Lung microvascular endothelial cell (primary cell): ENCODE data around the gene ABCA6. TPM values are rescaled to one million over a fixed set of nuclear protein-coding genes. Genes with fewer than 3 reads are reported as not detected.

ENCODE experiments used
- DNase-seq, 2 donors: peaks; one replicate each; pipeline versions ENCODE4 v3.0.0 to v3.0.0-alpha.2; 2010; ENCODE audit warnings: low read depth in 2 of 2
- total RNA-seq: library from RNA; depleted of rRNA; stranded (reverse); fragments of >200 nt; gene quantifications from 2 replicates; pipeline ENCODE4 v1.2.1, GENCODE V29; 2014

Gene ABCA6
- total RNA-seq, 1 donor from 2014 or later: 19.0 TPM

DNA sequence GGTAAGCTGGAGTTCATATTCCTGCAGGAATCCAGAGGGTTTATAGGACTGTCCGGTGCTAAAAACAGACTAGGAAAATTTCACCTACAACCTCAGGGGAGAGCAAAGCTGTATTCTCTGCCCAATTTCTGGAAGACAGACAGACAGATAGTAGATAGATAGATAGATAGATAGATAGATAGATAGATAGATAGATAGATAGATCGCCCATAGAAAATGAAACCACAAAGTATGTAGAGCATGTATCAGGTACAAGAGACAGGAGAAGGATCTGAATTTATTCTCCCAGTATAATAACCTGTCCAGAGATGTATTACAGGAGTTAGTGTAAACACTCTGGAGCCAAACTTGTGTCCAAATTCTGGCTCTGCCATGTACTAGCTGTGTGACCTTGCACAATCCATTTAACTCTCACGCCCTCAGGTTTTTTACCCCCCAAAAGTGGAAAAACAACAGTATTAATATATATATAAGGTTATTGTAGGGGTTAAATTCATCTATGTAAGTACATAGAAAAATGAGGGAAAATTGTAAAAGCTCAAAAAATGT is 2.1 kb upstream of the ABCA6 start:
- no peak for DNase-seq

DNA sequence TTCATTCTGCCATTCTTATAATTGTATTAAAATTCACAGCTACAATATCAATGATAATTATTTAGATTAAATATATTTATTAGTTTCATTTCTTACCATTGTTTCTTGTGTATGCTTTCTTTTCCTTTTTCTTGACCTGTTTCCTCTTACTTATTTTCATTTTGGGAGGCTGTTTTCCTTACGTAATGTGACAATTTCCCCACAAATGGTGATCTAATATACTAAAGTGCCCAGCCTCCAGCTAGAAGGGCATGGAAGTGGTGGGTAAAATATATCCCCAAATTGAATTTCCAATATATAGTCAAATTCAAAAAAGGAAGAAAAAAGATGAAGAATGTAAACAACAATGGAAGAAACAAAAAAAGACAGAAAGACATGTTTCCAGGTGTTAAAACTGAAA is 1.5 kb upstream of the ABCA6 start:
- DNase-seq: peak in 1 of 2 donors; percentile 42

DNA sequence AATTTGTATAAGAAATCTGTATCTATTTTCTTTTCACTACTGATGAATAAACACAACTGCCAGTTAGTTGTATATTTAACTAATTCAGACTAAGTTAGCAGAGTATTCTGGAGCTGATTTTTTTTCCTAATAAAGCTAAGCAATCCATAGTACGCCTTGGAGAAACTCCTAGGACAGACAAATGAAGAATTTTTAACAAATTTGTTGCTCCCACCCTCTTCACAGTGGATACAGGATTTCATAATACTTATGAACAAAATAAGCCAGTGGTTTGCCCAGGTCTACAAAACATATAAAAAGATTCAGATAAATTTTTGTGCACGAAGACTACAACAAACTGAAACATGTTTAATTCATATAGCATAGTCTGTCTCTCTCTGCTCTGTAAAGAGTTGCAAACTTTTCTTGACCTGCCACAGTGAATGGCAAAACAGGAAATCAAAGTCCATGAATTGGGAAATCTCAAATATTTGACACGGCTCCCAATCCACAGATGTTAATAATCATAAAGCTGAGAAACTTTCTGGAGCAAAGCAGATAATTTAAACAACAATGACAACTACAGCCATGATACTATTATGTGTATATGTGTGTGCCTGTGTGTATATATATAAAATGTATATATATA is 594 bp upstream of the ABCA6 start:
- DNase-seq: peak; percentile 48 to 59

DNA sequence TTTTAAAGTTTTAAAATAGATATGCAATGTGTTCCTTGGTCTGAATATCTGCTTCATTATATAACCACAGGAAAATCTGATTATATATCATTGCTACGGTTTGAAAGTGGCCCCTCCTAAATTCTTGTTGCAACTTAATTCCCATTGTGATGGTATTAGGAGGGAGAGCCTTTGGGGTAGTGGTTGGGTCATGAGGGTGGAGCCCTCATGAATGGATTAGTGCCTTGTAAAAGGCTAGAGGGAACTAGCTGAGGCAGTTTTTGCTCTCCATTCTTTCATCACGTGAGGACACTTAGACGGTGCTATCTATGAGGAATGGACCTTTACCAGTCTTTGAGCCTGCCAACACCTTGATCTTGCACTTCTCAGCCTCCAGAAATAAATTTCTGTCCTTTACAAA is 7.6 kb downstream of the ABCA6 start:
- DNase-seq: no peak

DNA sequence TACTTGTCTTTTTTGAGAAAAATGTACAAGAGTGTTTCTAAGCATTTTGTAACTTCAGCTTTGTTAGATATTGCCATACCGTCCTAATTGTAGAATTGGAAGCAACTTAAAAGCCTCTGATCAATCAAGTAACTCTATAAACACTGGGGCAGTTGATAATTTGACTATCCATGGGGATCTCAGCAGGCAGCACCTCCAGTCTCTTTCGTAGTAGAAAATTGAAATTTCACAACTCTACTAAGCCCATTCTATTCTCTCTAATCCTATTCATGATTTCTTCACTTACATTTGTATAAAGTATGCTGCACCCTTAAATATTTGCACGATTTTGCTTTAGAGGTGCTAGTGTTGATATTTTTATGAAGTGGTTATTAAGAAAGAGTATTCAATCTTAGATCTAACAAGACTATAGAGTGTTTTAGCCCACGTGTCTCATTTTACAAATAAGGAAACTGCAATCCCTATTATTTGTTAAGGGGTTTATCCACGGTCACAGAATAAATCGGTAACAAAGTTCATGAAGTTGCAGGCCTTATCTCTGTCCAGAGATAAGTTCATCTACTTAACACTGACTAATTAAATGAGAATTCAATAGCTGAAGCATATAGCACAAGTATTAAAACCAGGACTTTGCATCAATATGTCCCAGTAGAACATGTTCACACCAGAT is 10.9 kb downstream of the ABCA6 start:
- DNase-seq: no peak

DNA sequence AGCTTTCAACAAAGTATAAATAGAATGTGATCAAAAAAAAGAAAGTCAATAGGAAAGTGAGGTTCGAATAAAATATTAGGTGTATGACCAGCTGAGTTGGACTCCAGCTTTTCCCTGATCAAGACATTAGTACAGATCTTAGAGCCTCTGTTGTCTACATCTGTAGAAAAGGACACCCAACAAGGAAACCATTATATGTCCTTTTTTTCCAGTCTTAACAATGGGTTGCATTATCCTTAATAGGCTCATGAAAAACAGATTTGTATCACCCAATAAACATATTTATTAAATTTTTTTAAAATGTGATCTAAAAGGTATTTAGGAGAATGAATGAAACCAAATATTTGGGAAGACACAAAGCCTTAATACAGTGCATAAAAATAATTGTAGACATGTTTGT is 18.1 kb downstream of the ABCA6 start:
- DNase-seq: no peak

DNA sequence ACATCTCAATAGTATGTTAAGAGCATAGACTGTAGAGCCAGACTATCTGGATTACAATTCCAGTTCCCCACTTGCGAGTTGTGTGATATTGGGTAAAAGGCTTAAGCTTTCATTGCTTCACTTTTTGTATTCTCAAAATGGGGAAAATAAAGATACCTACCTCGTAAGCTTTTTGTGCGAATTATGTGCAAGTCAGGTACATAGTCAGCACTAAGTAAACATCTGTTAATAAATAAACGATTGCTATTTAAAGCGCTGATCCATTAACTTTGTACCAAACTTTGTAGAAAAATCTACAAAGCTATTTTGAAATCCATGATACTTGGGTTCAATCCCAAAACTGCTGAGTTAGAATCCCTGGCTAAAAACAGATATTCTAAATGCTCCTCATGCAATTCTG is 19.6 kb downstream of the ABCA6 start:
- no peak for DNase-seq

DNA sequence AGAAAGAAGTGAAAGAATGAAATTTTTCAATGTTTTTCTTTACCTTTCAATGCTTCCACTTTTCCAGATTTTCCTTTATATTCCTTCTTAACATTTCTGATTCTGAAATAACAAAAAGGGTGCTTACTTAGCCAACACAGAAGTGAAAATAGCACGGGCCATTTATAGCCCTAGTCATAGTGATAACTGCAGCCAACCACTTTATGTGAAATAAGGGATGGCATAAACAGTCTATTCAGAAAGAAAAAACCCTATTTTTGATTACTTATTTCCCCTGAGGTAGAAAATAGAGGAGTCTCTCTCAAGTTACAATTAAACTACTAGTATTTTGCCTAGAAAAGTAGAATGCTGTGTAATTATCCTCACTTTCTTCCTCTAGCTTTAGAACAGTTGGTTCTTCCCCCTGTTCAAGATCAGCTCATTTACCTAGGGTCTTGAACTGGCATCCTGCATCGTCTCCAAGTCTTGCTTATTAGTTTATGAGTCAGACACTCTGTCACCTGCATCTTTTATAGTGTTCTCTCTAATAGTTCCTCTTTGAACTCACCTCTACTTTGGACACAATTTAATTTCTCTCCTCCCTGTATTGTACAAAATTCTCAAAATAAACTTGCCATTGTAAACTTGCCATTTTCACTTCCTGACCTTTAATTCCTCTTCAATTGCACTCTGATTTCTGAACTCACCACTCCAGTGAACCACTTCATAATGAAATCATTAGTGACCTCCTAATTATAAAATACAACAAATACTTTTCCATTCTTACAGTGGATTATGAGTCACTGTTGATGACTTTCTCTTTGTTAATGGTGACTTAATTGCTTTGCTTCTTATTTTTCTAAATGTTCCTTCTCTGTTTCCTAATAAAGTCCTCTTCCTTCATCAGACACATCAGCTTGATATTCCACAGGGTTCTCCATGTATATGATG is 23.6 kb downstream of the ABCA6 start:
- peak in 1 of 2 donors; percentile 9 for DNase-seq

DNA sequence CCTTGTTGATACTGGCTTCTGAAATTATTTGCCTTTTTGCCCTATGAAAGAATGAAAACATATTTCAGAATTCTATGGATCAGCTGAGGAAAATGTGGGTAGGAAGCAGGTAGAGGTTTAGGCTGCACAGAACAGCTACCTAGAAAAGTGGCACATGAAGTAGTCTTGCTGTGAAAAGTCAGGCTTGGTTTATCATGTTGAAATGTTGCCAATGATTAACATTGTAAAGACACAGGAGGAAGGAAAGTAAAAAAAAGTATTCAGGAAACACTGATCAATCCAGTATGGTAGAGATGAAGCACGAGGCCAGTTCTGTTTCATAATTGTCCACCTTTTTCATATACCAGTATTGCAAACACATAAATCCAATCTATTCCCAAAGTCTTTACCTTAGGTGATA is 29.9 kb downstream of the ABCA6 start:
- peak in 1 of 2 donors; percentile 6 for DNase-seq

DNA sequence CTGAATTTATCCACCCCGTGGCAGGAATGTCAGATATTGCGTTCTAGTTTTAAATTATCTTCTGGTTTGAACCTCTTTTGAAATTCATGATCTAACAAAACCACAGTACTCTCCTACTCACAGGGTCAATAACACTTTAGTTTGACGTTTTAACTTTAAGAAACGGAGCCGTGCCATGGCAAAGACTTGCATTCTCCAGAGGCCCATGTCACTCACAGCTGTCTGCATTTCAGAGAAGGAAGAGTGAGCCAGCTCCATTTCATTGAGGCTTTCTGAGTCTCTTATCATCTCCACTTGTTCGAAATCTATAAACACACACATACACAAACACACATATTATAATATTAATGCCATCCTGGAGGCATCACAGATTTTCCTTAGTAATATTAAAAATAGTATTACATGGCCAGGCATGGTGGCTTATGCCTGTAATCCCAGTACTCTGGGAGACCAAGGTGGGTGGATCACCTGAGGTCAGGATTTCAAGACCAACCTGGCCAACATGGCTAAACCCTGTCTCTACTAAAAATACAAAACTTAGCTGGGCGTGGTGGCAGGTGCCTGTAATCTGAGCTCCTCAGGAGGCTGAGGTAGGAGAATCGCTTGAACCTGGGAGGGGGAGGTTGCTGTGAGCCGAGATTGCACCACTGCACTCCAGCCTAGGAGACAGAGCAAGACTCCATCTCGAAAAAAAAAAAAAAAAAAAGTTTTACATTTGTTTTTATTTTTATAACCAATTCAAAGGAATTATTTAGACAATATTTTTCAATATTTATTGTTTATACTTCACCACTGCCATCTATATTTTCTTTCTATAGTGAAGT is 35.6 kb downstream of the ABCA6 start:
- no peak for DNase-seq

DNA sequence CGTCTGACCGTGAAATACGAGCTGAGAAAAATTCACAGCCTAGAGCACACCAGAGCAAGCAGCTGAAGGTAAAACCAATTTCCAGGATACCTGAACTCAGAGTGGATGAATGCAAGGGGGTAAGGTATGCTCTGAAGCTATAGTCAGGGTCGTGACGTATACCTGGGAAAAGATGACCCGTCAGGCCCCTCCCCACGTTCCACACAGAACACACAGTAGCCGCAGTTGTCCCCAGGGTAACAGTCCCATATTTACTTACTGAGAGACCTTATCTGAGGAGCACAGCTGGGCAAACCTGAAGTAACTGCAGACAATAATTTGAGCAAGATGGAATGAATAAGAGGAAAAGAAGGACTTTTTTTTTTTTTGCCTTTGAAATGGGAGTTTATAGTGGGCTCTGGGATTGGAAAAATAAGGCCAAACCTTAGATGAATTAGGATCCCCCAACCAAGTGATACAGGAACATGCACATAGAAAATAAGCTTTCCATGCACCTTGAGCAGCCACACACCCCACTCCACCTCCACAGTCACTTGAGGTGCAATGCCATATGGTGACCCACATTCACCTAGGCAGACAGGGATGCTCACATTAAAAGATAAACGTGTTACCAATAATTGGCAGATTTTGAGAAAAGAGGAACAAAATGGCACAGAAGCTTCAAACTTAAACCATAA is 38.0 kb downstream of the ABCA6 start:
- DNase-seq: no peak

DNA sequence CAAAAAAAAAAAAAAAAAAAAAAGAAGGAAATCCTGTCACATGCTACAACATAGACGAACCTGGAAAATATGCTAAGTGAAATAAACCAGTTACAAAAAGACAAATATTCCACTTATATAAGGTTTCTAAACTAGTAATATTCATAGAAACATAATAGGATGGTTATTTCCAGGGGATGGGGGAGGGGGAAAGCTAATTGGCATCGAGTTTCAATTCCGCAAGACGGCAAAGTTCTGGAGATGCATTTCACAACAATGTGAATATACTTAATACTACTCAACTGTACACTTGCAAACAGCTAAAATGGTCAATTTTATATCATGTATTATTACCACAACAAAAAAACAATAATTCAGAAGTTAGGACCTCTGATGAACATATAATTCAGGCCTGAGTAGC is 43.1 kb downstream of the ABCA6 start:
- peak in 1 of 2 donors; percentile 1 for DNase-seq

DNA sequence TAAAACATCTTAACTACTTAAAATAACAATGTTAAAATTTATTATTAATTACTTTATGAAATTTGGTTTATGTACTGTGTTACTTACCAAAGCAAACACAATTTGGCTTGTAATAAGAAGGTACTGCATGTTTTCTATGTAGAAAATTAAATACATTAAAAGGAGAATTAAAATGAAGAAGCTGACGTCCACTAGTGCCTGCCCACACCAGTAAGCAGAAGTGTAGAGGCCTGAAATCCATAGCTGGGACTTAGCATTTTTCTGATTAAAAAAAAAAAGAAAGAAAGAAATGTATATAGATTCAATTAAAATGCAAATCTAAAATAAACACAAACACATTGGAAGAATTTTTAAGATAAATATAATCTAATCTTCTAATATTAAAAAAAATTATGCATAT is 45.2 kb downstream of the ABCA6 start:
- no peak for DNase-seq

DNA sequence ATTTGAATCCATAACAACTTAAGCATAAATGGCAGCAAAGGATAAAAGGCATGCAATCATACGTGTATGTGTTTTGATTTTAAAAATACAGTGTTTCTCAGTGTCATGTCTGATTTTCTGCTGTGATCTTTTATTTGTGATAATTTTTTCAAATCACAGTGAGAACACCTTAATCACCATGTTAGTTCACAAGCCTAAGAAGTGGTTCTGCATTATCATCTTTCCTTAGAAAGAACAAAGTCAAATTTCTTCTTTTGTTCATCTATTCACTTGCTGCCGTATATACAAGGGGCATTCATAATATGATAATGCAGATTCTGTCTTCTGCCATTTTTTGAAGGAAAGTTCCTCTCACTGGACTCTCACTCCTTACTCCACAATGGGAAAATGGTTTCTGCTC is 47.7 kb downstream of the ABCA6 start:
- DNase-seq: no peak

DNA sequence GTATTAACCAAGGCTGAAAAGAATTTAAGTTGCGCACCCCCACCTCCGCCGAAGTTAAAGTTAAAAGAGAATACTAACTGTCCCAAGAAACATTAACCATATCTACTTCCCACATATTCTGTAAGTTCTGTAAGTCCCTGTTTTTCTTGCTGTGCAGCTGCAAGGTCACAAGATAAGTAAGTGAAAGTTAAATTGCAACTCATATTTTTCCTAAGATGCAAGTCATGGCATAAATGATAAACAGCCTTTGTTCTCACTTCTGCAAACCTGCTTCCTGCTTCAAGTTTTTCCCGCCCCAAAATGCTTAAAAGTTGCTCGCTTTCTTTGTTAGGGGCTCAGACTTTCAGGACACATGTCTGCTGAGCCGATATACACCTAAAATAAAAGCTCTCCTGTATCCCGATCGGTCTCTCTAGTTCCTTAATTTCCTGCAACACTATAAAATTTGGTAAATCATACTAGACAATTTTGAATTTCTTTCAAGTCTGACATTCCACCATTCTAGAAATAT is 48.4 kb downstream of the ABCA6 start:
- peak in 1 of 2 donors; percentile 74 for DNase-seq

DNA sequence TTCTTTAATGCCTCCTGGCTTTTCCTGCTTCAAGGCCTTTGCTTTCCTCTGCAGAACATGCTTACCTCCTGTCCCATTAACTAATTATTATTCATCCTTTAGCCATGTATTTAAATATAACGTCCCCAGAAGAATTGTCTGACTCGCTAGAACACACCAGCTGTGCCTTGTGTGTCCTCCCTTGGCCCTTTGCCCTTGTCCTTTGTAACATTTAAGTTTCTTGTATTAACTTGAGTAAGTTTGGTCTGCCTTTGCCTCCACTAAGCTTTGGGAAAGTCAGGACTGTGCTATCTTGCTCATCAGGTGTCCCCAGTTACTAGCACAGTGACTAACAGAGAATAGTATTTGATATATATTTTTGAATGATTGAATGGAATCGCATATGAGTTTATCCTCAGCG is 51.3 kb downstream of the ABCA6 start:
- no peak for DNase-seq

DNA sequence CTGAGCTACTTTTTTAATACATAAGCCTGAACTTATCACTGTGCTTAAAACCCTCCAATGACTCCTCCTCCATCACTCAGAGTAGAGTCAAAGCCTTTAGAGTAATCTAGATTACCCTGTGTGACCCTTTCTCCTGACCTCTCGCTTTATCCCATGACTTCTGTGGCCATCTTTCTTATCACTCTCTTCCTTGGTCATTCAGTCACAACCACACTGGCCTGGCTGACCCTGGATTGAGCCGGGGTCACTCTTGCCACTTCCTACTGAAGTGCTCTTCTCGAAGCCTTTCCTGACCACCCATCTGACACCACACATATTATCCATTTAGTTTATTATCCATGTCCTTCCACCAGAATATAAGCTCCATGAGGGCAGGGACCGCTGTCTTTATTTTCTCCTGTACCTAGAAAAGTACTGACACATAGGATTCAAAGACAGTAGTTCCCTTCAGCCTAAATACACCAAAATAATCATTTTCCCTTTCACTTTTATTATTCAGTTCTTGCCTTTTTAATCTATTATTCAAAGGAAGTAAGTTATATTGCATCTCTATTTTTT is 53.0 kb downstream of the ABCA6 start:
- DNase-seq: no peak

DNA sequence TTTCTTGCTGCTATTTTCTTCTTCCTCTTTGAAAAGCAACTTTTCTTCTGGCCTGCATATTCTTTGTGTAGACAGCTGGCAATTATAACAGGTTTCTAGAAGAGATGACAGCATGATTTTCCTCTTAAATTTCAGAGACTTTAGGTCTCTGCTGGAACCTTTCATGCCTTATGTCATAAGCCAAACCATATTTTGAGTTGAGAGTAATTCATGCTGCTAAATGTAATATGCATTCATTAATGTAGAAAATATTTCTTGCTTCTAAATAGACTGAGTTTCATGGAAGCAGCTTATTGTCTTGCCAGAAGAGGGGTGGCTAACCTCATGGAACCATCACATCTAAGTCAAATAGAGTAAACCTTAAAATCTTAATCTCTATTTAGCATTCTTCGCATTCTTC is 55.1 kb downstream of the ABCA6 start:
- DNase-seq: no peak

DNA sequence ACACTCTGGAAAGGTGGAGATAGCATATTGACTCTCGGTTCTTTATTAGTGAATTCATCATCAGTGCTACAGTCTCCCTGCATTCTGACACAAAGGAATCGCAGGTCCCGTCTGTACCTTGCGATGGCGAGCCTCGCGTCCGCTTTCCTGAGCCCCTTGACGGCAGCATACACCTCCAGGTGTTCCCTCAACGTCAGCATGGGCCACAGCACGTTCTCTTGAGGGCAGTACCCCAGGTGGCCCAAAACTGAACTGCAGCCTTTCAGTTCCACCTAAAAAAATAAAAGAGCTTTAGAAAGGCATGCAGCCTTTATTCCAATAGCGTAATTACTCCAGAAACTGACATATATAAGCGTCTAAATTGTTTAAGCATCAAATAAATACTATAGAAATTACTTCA is 56.8 kb downstream of the ABCA6 start:
- DNase-seq: peak in 1 of 2 donors; percentile 12

DNA sequence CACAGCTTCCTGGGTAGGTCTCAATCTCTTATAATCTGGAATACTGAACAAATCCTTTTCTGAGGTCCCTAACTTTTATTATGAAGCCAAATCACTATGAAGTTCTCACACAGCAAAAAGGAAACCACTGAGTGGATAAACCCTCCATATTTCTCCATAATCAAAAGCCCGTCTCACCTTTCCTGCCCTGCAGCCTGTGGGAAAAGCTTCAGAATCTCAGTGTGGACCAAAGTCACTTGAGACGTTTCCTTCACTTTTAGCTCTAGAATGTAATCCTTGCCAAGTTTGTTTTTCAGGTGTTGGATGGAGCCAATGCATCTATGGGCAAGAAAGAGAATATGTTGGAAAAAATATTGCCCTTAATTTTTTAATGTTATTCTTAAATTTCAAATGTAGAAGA is 59.0 kb downstream of the ABCA6 start:
- DNase-seq: no peak
